ENCODE measurements around the gene ADCY9.

ADCY9 gene

DNA sequence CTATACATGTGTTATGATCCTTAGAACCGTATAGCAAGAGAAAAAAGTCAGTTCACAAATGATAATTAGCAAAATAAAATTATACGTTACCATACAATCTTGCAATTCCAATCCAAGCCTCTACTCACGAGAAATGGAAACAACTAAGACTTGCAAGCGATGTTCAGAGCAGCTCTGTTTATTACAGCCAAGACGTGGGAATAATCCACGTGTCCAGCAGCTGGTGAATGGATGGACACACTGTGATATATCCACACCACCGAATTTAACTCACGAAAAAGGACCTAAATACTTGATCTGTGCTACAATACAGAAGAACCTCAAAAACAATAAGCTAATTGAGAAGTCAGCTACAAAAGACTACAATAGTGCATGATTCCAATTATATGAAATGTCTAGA is 88.1 kb downstream of the ADCY9 start:
- DNase-seq (ENCODE audit: low read depth): no peak

DNA sequence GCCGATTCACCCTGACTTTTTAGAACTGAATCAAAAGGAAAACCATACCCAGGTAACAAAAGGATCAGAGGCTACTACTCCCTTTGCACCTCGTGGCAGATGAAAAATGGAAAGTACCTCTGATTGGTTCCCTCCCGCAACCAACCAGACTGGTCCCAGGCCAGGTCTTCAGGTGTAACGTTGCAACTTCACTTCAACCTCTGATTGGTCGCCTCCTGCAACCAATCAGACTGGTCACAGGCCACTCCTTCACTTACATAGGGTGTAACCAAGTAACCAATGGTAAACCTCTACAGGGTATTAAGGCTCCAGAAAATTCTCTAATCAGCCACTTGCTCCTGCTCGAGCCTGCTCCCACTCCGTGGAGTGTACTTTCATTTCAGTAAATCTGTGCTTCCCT is 89.4 kb downstream of the ADCY9 start:
- DNase-seq (ENCODE audit: low read depth): no peak

DNA sequence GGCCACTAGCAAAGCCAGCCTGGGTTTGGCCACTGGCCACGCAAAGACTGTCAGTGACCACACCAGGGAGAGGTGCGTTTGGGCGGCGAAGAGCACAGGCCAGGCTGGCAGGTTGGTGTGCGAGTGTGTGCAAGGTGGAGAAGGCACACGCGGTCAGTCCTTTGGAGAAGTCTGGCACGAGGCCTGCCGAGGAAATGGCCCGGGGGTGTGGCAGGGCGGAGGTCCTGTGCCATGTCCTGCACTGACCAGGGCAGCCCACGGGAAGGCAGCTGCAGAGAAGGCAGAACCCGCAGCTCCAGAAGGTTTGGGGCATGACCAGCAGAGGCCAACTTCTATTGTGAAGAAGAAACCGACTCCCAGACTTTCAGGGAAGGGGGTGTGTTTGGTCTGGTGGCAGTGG is 90.8 kb downstream of the ADCY9 start:
- DNase-seq (ENCODE audit: low read depth): no peak

DNA sequence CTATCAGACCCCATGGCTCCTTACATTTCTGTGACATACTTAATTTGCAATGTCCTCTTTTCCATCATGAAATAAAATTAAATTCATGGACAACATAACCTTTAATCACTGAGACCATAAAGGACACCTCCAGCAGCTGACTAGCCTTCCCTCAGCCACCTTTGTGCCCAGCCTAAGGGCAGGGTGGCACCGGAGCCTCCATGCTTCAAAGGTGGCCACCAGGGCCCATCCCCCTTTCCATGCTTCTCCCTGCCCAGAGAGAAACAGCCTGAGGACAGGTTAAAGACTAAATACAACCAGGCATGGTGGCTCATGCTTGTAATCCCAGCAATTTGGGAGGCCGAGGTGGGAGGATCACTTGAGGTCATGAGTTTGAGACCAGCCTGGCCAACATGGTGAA is 94.3 kb downstream of the ADCY9 start:
- DNase-seq (ENCODE audit: low read depth): no peak

DNA sequence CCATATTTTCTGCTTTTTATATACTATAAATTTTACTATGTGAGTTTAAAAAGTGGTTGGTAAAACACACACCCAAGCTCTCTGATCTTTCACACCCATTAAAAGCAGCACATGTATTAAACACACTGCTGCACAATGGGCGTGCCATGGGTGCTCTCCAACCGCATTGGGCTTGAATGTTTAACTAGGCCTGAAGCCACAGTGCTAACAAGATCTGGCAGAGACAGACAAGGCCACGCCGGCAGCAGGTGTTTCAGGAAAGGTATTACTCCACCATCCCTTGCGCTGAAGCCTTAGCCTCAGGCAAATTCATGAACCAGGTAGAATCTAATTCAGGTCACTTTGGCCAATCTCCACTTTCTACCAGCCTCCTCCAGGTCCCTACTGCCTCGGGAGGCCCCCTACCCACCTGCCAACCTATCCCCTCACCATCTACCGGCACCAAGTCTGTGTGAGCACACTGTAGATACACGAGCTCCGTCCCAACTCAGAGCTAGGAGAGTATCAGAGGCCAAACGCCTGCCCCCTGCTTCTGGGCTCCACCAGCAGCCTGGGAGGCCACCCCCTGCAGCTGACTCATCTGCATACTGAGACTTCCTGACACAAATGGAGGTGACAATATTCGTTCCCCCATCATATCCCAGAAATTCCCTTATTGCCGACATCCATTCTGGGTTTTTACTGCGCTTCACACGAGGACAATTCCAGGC is 95.0 kb downstream of the ADCY9 start:
- no peak for DNase-seq (ENCODE audit: low read depth)

DNA sequence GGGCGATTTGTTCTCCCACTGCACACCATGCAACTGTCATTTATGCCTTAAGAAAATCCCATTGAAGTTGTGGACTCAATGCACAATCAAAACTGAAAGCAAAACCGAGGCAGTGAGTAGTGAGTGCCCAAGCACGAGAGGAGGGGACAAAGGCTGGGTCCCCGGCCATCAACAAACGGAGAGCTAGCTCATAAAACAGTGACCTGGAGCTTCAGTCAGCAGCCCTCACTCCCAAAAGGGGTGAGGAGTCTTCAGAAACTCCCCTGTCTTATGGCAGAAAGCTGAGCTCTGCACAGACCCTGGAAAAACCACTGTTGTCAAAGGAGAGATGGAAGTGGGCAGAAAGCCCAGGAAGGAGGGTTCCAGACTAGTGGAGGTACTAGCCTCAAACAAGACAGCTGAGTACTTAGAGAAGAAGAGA is 96.9 kb downstream of the ADCY9 start:
- DNase-seq (ENCODE audit: low read depth): no peak

DNA sequence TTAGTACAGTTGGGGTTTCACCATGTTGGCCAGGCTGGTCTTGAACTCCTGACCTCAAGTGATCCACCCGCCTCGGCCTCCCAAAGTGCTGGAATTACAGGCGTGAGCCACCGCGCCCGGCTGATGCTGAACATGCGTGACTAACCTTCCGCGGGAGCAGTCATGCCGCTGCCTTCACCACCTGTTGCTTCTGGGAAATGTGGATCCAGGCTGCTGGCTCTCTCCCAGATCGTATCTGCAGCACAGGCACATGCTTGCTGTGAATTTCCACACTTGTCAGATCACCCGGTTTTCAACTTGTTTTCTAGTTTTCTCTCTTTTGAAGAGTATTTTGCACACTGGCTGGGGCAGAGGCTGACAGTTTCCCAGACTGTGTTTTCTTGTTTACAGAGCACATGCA is 97.9 kb downstream of the ADCY9 start:
- no peak for DNase-seq (ENCODE audit: low read depth)

DNA sequence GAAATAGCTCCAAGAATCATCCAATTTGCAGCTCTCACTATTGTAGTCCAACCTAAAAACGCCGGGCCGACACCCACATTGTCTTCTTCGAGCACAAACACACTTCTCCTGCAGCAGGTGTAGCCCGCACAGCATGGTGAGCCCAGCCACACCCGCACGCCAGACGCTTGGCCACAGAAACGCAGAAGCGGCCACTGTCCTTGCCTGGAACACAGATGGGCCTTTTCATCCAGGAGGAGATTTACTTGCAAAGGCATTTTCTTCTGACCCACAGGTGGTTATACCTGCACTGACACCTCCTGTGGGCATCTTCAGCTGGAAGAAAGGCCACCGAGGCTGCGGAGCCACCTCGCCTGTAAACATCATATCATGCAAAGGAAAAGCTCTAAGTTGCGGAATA is 98.4 kb downstream of the ADCY9 start:
- no peak for DNase-seq (ENCODE audit: low read depth)

DNA sequence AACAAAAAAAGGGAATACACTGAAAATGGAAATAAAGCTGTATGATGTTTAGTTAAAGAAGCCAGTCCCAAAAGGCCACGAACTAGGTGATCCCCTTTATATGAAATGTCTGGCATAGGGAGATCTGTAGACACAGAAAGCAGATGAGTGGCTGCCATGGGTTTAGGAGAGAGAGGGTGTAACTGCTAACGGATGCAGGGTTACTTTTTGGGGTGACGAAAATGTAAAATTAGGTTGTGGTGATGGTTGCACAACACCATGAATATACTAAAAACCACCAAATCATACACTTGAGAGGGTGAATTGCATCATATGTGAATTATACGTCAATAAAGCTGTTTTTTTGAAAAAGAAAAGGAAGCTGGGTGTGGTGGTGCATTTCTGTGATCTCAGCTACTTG is 99.6 kb downstream of the ADCY9 start:
- no peak for DNase-seq (ENCODE audit: low read depth)

DNA sequence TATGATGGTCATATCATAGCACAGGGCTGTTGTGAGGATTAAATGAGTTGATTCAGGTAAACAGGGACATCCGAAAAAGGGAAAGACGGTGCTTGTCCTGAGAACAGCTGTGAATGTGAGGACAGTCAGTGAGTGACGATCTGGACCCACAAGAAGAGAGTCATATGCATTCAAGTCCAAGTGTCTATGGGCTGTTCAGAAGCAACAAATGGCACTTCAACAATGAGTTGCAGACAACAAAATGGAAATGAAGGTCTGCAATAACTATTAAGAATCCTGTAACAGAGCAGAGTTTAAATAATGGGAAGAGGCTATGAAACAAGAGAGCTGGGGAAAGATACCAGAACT is 100.3 kb downstream of the ADCY9 start:
- no peak for DNase-seq (ENCODE audit: low read depth)

DNA sequence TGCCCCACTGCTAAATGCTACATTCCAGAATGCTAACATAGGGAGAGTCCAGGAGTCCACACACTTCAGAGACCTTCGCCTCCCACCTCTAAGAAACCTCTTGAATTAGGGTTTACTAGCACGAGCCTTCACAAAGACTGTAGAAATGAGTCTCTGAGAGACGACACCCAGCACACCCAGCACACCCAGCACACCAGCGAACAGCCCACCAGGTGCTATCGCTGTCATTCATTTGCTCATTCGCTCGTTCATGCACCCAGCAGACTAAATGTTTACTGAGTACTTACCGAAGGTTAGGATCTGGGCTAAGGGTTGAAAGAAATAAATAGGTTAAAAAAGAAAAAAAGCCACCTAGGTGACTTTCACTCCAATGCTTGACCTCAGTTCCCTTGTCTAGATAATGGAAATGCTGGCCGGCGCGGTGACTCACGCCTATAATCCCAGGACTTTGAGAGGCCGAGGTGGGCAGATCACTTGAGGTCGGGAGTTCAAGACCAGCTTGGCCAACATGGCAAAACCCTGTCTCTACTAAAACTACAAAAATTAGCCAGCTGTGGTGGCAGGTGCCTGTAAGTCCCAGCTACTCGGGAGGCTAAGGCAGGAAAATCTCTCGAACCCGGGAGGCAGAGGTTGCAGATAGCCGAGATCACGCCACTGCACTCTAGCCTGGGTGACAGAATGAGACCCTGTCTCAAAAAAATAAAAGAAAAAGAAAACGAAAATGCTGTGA is 100.8 kb downstream of the ADCY9 start:
- no peak for DNase-seq (ENCODE audit: low read depth)

DNA sequence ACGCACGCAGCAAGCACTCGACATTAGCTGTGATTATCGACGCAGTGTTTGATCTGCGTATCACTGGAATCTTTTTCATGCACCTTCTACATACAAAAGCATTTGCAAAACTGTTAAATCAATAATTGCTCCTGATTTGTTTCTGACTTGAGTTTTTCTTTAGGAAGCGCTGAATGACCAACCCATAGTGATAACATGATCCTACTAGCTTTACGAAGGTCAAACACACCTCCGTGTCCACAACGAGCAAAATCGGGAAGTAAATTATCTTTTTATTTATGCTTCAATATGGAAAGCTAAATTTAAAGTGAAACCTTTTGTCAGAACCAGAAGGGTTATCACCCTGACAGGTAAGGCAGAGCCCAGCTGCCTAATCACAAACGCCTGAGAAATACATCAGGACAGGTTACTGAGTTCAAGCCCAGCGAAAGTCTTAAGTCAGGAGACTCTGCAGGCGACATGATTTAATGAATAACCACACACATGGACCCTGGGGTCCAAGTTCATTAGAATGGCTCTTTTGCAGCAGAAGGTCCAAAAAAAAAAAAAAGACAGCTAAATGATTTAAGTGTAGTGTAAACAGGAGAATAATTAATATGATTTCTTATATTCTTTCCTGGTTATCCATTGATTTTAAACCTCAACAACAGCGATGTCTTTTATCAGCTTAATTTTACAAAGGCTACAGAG is 104.2 kb downstream of the ADCY9 start:
- no peak for DNase-seq (ENCODE audit: low read depth)

DNA sequence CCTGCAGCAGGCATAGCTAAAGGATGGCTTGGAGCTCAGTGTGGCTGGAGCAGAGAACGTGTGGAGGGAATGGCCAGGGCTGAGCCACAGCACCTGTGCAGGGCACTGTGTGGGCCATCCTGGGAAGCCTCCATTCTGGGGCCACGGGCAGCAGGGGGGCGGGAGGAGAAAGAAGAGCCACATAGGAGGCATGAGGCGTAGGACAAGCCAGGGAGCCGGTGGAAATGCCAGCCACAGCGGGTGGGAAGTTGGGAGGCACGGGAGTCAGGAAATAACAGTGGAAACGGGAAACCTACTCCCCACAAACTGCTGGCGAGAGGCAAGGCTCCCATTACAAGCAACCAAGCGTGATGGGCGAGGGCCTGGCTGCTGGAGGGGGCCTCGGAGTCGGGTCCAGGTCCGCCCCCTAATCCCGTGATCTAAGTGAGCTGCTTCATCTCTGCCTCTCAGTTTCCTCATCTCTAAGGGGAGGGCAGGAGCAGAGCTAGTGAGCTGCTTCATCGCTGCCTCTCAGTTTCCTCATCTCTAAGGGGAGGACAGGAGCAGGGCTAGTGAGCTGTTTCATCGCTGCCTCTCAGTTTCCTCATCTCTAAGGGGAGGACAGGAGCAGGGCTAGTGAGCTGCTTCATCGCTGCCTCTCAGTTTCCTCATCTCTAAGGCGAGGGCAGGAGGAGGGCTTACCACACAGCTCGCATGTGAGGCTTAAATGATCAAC is 104.9 kb downstream of the ADCY9 start:
- DNase-seq (ENCODE audit: low read depth): no peak

DNA sequence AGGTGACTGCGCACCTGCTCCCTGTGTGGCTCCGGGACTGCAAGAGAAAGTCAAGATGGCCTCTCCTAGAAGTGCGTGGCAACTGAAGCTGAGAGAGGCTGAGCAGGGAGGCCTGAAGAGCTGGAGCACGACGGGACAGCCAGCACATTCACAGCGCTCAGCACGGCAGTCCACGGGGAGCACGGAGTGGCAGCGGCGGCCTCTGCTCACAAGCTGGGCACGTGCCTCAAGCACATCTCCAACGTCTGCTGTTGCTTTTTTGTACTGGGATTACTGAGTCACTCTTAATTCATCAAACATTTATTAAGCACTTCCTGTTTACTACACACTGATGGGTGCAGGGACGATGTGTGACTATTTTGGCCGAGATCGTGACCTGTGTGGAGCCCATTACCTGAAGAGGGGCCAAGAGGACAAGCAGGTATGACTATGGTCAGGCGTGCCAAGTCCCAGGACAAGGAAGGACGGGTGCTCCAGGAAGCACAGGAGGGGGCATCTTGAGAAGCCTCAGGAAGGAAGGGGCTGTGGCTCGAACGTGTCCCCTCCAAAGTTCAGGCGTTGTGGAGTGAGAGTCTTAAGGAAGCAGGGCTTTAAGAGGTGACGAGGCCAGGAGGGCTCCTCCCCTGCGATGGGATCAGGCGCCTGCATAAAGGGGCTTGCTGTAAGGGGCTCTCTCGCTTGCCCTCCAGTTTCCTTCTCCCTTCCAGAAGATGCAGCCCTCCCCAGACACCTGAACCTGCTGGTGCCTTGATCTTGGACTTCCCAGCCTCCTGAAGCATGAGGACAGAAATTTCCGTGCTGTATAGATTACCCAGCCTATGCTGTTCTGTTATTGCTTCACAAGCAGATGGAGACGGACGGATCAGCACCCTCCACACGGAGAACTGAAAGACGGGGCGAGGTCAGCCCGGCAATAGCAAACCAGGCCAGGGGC is 105.8 kb downstream of the ADCY9 start:
- DNase-seq (ENCODE audit: low read depth): no peak

DNA sequence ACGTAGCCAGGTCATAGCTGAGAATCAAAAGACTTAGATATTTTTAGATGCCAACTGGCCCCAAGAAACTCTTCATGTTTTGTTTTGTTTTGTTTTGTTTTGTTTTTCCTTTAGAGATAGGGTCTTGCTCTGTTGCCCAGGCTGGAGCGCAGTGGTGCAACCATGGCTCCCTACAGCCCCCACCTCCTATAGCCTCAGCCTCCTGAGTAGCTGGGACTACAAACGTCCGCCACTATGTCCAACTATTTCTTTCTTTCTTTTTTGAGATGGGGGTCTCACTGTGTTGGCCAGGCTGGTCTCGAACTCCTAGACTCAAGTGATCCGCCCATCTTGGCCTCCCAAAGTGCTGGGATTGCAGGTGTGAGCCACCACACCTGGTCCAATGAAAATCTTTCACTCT is 107.1 kb downstream of the ADCY9 start:
- DNase-seq (ENCODE audit: low read depth): no peak

DNA sequence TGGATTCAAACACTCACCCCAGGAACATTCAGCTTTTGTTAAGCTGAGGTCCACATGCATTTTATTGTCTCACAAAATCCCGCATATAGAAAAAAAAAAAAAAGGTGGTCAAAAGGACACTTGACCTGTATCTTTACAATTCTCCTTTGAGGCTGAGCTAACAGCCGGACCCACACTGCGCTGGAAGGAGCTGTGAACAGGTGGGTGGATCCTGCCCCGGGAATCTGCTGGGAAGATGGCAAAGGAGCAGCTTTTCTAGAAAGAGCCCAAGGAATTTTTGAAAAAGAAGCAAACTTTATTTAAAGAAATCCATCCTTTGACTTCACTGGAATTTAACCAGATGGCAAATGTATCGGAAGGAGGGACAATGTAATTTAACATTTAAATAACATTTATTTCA is 108.1 kb downstream of the ADCY9 start:
- DNase-seq (ENCODE audit: low read depth): no peak

DNA sequence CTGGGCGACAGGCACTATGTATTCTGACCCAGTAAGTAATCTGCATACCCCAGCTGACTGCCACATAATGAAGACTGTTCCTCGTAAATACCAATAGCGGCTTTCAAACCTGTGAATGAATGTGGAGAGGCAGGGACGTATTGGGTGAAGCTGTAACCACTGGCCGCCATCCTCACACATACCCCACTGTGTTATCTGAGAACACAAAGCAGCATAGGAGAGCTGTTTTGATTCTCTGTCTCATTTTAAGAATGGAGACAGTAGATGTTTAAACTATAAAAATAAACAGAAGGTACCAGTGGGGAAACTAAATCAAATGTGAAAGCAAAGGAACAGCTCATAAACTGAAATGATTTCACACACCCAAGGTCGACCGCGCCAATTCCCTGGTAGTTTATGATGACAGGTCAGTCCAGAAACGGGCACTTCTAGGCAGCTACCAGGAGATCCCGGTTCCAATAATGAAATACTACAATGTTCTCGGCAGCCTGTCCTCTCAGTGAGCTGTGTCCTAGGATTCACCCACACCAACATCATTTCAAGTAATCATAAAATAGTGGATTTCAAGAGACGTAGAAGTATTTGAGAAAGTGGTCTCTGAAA is 109.7 kb downstream of the ADCY9 start:
- DNase-seq (ENCODE audit: low read depth): no peak

DNA sequence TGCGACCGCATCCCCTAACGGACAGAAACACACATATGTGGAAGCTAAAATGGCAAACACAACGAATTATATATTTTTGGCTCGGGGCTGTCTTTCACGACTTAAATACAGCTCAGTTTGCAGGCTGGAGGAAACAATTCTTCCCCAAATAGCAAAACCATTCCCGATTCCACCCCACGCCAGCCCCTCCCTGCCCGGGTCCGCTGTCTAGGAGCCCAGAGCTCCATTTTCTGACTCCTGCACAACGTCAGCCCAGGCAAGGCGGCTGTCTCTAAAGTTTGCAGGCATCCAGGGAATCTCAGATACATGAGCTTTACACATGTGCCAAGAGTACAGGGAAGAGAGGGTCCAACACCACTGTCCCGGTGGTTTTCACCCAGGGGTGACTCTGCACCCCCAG is 110.5 kb downstream of the ADCY9 start:
- no peak for DNase-seq (ENCODE audit: low read depth)

DNA sequence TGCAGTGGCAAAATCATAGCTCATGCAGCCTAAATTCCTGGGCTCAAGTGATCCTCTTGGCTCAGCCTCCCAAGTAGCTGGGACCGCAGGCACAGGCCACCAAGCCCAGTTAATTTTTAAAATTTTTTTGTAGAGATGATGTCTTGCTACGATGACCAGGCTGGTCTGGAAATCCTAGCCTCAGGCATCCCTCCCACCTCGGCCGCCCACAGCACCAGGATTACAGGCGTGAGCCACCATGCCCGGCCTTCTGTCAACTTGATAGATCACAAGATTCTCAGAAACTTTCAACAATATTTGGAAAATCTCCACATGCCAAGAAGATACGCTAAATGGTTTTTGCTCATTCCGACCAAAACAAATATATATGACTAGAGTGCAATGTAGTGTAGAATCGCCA is 111.0 kb downstream of the ADCY9 start:
- DNase-seq (ENCODE audit: low read depth): no peak

DNA sequence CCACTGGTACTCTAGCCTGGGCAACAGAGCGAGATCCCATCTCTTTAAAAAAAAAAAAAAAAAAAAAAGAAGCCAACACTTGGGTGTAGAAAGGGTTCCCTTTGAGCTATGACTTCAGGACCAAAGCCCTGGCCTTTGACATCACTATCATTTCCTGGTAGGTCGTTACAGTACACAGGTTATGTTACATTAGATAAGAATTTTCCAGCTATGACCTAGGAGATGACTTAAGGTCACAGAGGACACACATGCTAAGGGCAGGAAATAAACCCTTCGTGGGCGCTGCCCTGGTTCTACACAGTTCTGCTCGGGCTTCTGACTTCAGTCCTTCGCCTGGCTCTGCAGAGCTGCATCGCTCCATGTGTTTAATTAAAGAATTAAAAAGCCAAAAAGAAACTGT is 112.0 kb downstream of the ADCY9 start:
- DNase-seq (ENCODE audit: low read depth): no peak

DNA sequence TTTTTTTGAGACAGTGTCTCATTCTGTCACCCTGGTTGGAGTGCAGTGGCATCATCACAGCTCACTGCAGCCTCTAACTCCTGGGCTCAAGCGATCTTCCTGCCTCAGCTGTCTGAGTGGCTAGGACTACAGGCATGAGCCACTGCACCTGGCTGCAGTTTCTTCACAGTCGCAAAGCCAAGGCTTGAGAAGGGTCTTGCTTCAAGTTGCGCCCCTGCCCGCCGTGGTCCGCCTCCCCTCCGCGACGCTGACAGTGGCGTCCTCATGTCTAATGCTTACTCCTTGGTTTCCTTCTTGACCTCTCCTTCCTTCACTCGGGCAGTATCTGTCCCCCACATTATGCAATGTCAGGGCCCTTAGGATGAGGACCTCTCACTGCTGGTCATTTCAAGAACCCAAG is 112.7 kb downstream of the ADCY9 start:
- no peak for DNase-seq (ENCODE audit: low read depth)

All from stimulated activated CD8-positive, alpha-beta memory T cell treated with anti-CD3 and anti-CD28 coated beads, Interleukin-15, amount 100 ng/mL, for 24 hours (primary cell).